Trophoblast cell (in vitro differentiated cells and primary cell): ENCODE measurements around the gene NUP93.

ENCODE experiments used
- DNase-seq, 2 donors: peaks; one replicate each; pipeline ENCODE4 v3.0.0-alpha.2; 2016
- H2AFZ ChIP-seq: 2 replicates; pipeline ENCODE4 v1.6.1; 2013; ENCODE audit warnings: low read length, moderate library complexity, mild to moderate bottlenecking; ENCODE audit not compliant: insufficient read depth, poor library complexity
- H2AK5ac ChIP-seq: 2 replicates; pipeline ENCODE4 v1.6.1; 2013; ENCODE audit warnings: mild to moderate bottlenecking, low read length
- H2BK120ac ChIP-seq: 2 replicates; pipeline ENCODE4 v1.6.1; 2013; ENCODE audit warnings: low read length, mild to moderate bottlenecking, moderate library complexity; ENCODE audit not compliant: insufficient read depth, poor library complexity
- H2BK12ac ChIP-seq: 2 replicates; pipeline ENCODE4 v1.6.1; 2013; ENCODE audit warnings: mild to moderate bottlenecking, low read length, moderate library complexity
- H2BK5ac ChIP-seq: 2 replicates; pipeline ENCODE4 v1.6.1; 2013; ENCODE audit warnings: low read length, low read depth, moderate library complexity, mild to moderate bottlenecking; ENCODE audit not compliant: poor library complexity
- H3K14ac ChIP-seq: 2 replicates; pipeline ENCODE4 v1.6.1; 2013; ENCODE audit warnings: mild to moderate bottlenecking, low read length
- H3K18ac ChIP-seq: 2 replicates; pipeline ENCODE4 v1.6.1; 2013; ENCODE audit warnings: mild to moderate bottlenecking, low read length
- H3K23ac ChIP-seq: 2 replicates; pipeline ENCODE4 v1.6.1; 2013; ENCODE audit warnings: low read length
- H3K27ac ChIP-seq: 2 replicates; pipeline ENCODE4 v1.5.1; 2013; ENCODE audit warnings: low read depth, mild to moderate bottlenecking, inconsistent platforms, low read length, moderate library complexity
- H3K27me3 ChIP-seq: 2 replicates; pipeline ENCODE4 v1.6.1; 2013; ENCODE audit warnings: inconsistent platforms, mild to moderate bottlenecking, low read length, moderate library complexity; ENCODE audit not compliant: insufficient read depth
- H3K36me3 ChIP-seq, 2 experiments: 1 replicate in 1 of 2; 2 replicates in 1 of 2; pipeline ENCODE4 v1.6.1; 2013; ENCODE audit warnings: low read length in 2 of 2, mild to moderate bottlenecking in 2 of 2, moderate library complexity in 1 of 2; ENCODE audit not compliant: insufficient read depth in 2 of 2, control insufficient read depth in 1 of 2
- H3K4ac ChIP-seq: 2 replicates; pipeline ENCODE4 v1.6.1; 2013; ENCODE audit warnings: low read depth, mild to moderate bottlenecking, low read length, moderate library complexity
- H3K4me1 ChIP-seq, 2 experiments: 1 replicate in 1 of 2; 2 replicates in 1 of 2; pipeline ENCODE4 v1.6.1; 2013; ENCODE audit warnings: low read length in 2 of 2, mild to moderate bottlenecking in 2 of 2, moderate library complexity in 1 of 2; ENCODE audit not compliant: insufficient read depth in 2 of 2, control insufficient read depth in 1 of 2
- H3K4me2 ChIP-seq: 2 replicates; pipeline ENCODE4 v1.6.1; 2013; ENCODE audit warnings: inconsistent platforms, mild to moderate bottlenecking, low read length, moderate library complexity
- H3K4me3 ChIP-seq: 2 replicates; pipeline ENCODE4 v1.5.1; 2013; ENCODE audit warnings: mild to moderate bottlenecking, low read depth, low read length, inconsistent platforms
- H3K79me1 ChIP-seq: one replicate; pipeline ENCODE4 v1.6.1; 2013; ENCODE audit warnings: low read length
- H3K79me2 ChIP-seq: 2 replicates; pipeline ENCODE4 v1.6.1; 2013; ENCODE audit warnings: low read length, mild to moderate bottlenecking; ENCODE audit not compliant: control insufficient read depth, insufficient read depth, poor library complexity
- H3K9ac ChIP-seq: 2 replicates; pipeline ENCODE4 v1.6.1; 2013; ENCODE audit warnings: mild to moderate bottlenecking, low read length
- H3K9me3 ChIP-seq: 2 replicates; pipeline ENCODE4 v1.6.1; 2013; ENCODE audit warnings: low read depth, mild to moderate bottlenecking, control low read depth, inconsistent platforms, low read length; ENCODE audit not compliant: insufficient read depth
- H4K12ac ChIP-seq: 2 replicates; pipeline ENCODE4 v1.6.1; 2013; ENCODE audit warnings: low read depth, mild to moderate bottlenecking, low read length, moderate library complexity
- H4K8ac ChIP-seq: 2 replicates; pipeline ENCODE4 v1.6.1; 2013; ENCODE audit warnings: low read depth, mild to moderate bottlenecking, low read length, moderate library complexity
- H4K91ac ChIP-seq: one replicate; pipeline ENCODE4 v1.6.1; 2013; ENCODE audit warnings: low read depth, mild to moderate bottlenecking, low read length, moderate library complexity
- WGBS: extraction: QIAGEN DNeasy Blood & Tissue Kit; methylation state at CpG from one replicate; pipeline ENCODE4 v1.1.7; 2013; ENCODE audit warnings: missing lambda C conversion rate; ENCODE audit not compliant: insufficient read length, insufficient coverage; ENCODE audit errors: extremely low coverage; 5-methylcytosine and 5-hydroxymethylcytosine counted together

NUP93 gene

DNA sequence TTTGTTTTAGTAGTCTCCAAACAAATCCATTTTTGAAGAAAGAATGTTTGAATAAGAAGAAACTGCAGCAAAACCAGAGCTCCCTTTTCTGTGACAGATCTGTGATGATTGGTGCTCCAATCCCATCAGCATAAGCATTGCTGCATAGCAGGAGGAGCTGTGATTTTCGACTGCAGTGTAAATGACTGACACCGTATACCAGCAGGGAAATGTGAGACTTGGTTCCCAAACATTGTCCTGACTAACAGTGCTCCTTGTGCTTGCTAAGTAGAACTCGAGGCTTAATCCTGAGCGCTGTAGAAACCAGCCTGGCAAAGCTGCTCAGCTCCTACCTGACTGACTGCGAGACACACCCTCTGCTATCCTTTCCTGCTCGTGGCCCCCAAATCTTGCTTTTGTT, 57.2 kb downstream of the NUP93 start:
- H3K79me1 ChIP-seq, result no peaks in the 10 kb centered on the region
- H2BK120ac ChIP-seq, result no peak overlapping the region
- no peak overlapping the region for H4K8ac ChIP-seq
- H3K14ac ChIP-seq, result no peak overlapping the region
- H2BK12ac ChIP-seq, result no peak overlapping the region
- no peak overlapping the region for H2AFZ ChIP-seq
- no peak overlapping the region for H4K91ac ChIP-seq
- H2AK5ac ChIP-seq, result no peak overlapping the region
- no peak overlapping the region for H3K27ac ChIP-seq
- no peak for DNase-seq
- no peaks in the 10 kb centered on the region for H3K27me3 ChIP-seq
- no peak overlapping the region for H3K4me3 ChIP-seq
- H3K23ac ChIP-seq, result no peak overlapping the region
- H3K4me1 ChIP-seq, result peaks cover 5 to 9% of the 10 kb centered on the region in 2 experiments
- H3K9me3 ChIP-seq, result no peaks in the 10 kb centered on the region
- H4K12ac ChIP-seq, result no peak overlapping the region
- H3K18ac ChIP-seq, result no peak overlapping the region
- no CpG with 5 or more reads among the region's 6 CpGs for WGBS
- H3K36me3 ChIP-seq, result no peaks in the 10 kb centered on the region
- no peak overlapping the region for H3K9ac ChIP-seq
- no peak overlapping the region for H3K4ac ChIP-seq
- no peak overlapping the region for H3K4me2 ChIP-seq
- no peak overlapping the region for H2BK5ac ChIP-seq
- H3K79me2 ChIP-seq, result no peaks in the 10 kb centered on the region

DNA sequence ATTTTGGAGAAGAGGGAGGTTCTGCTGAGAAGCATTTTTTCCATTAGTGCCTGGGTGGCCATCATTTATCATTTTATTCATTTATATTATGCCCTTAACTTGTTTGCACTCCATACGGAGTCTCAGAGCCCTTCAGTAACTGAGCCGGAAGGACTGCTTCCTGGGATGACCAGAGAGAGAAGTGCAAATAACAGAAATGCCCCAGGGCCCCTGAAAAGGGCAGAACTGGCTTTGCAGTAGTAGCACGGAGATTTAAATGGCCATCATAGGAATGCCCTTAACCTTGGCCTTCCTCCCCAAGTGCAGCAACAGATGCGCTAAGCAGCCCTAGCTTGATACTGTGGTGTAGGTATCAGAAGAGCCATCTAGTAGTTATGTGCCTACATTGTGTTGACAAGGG, 58.5 kb downstream of the NUP93 start:
- no peak overlapping the region for H3K4ac ChIP-seq
- H3K4me1 ChIP-seq, result peaks cover 8 to 9% of the 10 kb centered on the region in 2 experiments
- no peak overlapping the region for H2BK120ac ChIP-seq
- no peak overlapping the region for H4K12ac ChIP-seq
- H4K8ac ChIP-seq, result no peak overlapping the region
- no CpG with 5 or more reads among the region's 4 CpGs for WGBS
- no peaks in the 10 kb centered on the region for H3K36me3 ChIP-seq
- H3K9me3 ChIP-seq, result no peaks in the 10 kb centered on the region
- no peak overlapping the region for H3K14ac ChIP-seq
- no peak overlapping the region for H3K4me2 ChIP-seq
- H3K18ac ChIP-seq, result no peak overlapping the region
- no peaks in the 10 kb centered on the region for H3K79me2 ChIP-seq
- H3K79me1 ChIP-seq, result no peaks in the 10 kb centered on the region
- DNase-seq, result no peak
- no peak overlapping the region for H4K91ac ChIP-seq
- H2AFZ ChIP-seq, result no peak overlapping the region
- no peak overlapping the region for H3K27ac ChIP-seq
- H3K23ac ChIP-seq, result no peak overlapping the region
- H3K27me3 ChIP-seq, result no peaks in the 10 kb centered on the region
- H2BK5ac ChIP-seq, result no peak overlapping the region
- H2AK5ac ChIP-seq, result no peak overlapping the region
- H2BK12ac ChIP-seq, result no peak overlapping the region
- no peak overlapping the region for H3K4me3 ChIP-seq
- no peak overlapping the region for H3K9ac ChIP-seq

DNA sequence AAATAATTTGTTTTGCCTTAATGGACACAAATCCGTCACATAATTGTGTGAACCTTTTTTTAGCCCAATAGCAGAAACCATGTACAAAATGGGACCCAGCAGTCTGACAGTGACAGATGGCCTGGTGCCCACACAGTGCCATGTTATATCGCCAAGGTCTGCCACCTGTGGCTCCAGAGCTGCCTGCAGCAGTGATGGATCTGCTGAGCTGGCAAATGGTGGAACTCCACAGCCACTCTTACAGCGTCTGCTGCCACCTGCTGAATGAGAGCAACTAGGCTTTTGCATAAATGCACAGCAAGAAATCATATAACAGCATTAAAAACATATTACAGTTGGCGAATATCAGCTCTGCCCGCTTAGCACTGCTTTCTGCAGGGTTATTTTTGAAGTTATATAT, 59.4 kb downstream of the NUP93 start:
- no CpG with 5 or more reads among the region's 5 CpGs for WGBS
- Histone ChIP-seq H3K4me2 (no peak overlapping the region), H3K14ac (no peak overlapping the region), H4K8ac (no peak overlapping the region), H3K4me3 (no peak overlapping the region), H2AK5ac (no peak overlapping the region), H4K12ac (no peak overlapping the region), H2BK5ac (no peak overlapping the region), H3K79me1 (no peaks in the 10 kb centered on the region), H3K27me3 (no peaks in the 10 kb centered on the region), H3K4ac (no peak overlapping the region), H3K9ac (no peak overlapping the region), H3K23ac (no peak overlapping the region), H3K27ac (no peak overlapping the region), H3K36me3 (no peaks in the 10 kb centered on the region), H3K9me3 (no peaks in the 10 kb centered on the region), H3K4me1 (peaks cover 8 to 9% of the 10 kb centered on the region in 2 experiments), H2BK12ac (no peak overlapping the region), H2BK120ac (no peak overlapping the region), H2AFZ (no peak overlapping the region), H4K91ac (no peak overlapping the region), H3K79me2 (no peaks in the 10 kb centered on the region), H3K18ac (no peak overlapping the region)
- peak; percentile 25 to 46 for DNase-seq

DNA sequence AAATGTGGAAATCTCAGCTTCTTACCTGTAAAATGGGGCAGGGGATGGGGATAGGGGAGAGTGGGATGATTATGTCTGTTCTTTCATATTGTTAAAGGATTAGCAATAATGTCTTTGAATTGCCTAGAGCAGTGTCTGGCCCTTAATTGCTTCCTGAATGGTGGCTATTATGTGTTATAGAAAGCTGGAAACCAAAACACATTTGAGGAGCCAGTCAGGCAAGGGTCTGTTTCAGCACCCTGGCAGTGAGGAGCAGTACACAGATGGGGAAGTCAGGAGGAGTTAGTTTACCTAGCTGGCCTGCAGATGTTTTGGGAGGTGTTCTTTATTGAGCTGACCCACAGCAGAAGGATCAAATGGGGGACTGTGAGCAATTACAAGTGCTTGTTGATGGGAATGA, 63.0 kb downstream of the NUP93 start:
- Histone ChIP-seq H3K27me3 (no peaks in the 10 kb centered on the region), H2BK12ac (no peak overlapping the region), H3K36me3 (no peaks in the 10 kb centered on the region), H4K91ac (no peak overlapping the region), H2BK5ac (no peak overlapping the region), H3K4me3 (no peak overlapping the region), H3K4me2 (no peak overlapping the region), H3K9me3 (no peaks in the 10 kb centered on the region), H2BK120ac (no peak overlapping the region), H3K79me1 (no peaks in the 10 kb centered on the region), H3K23ac (no peak overlapping the region), H4K8ac (no peak overlapping the region), H3K27ac (no peak overlapping the region), H3K4me1 (peaks cover 6 to 7% of the 10 kb centered on the region in 2 experiments), H3K9ac (no peak overlapping the region), H3K4ac (no peak overlapping the region), H3K18ac (no peak overlapping the region), H3K79me2 (no peaks in the 10 kb centered on the region), H4K12ac (no peak overlapping the region), H3K14ac (no peak overlapping the region), H2AK5ac (no peak overlapping the region), H2AFZ (no peak overlapping the region)
- no peak for DNase-seq
